Putamen (tissue), 1 donor: ENCODE measurements around the gene PTPRJ.

Experiments used
- DNase-seq: peaks from one replicate; pipeline ENCODE4 v3.0.0-alpha.2; 2016; ENCODE audit warnings: low spot score

PTPRJ gene

DNA sequence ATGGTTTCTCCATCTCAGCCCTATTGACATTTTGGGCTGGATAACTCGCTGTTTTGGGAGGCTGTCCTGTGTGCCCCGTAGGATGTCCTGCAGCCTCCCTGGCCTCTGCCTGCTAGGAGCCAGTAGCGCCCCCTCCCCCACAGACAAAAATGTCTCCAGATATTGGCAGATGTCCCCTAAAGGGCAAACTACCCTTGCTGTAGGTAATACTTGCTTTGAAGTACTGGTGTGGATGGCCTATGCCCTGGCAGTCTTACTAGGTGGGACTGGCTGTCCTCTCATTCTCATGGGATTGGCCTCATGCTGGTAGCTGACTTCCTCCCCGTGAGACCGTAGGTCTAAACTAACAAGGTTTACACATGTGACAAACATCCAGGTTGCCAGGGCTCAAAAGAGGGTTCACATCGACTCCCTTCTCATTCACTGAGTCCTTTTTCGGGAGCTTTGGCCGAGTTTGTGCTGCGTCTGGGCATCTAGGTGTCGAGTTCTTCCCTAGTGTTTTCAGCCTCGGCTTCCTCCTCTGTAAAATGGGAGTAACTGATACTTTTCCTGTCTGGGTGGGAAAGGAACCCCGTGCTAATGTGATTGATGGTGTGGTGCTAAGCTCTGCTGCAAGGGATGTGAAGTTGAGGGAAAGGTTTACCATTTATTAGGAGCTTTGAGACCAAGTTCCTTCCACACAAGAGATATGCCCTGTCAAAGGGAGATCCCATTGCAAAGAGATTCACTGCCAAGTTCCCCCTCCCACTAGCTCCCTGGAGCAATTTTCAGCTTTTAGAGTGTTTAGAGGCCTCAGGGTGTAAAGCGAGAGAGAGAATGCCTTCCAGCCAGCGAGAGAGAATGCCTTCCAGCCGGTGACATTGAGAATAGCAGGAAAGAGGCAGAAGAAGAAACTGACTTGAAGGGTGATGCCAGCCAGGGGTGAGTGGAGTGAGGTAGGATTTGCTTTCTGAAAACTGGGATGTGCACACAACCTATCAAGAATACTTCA is 17.0 kb downstream of the PTPRJ start:
- no peak for DNase-seq

DNA sequence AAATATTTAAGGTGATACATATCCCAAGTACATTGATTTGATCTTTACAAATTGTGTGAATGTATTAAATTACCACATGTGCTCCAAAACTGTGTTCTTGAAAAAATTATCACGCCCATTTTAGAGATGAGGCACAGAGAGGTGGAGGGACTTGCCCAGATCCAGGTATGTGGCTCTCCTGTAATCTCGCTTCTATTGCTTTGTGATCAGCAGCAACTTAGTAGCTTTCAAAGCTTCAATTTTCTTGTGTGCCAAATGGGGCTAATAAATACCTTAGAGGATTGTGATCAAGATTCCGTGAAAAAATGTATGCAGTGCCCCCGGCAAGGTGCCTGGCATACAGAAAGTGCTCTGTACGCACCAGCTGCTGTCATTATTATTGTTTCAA is 18.0 kb downstream of the PTPRJ start:
- DNase-seq: no peak

DNA sequence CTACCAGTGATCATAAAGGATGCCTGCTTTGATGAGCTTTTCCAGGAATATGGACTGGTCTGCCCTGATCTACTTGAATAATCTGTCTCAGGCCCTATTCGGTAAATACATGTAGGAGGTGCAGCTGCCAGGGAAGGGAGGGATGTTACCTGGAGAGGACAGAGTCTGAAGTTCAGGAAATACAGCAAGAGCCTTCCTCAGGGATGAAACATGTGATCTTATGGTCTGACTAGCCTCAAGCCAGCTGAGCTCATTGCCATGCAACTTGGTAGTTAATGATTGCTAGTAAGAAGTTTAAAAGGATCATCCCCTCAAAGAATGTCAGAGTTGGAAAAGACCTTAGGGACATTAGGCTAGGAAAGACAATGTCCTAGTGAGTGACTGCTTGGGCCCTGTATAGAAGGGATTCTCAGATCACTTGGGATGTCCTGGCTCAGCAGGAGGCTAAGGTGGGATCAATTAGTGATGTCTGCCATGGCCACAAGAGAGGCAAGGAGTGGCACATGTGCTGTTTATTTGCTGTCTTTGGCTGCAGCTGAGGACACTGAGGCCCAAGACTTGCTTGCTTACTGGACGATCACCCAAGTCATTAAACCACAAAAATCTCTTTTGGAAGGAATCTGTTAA is 18.5 kb downstream of the PTPRJ start:
- no peak for DNase-seq

DNA sequence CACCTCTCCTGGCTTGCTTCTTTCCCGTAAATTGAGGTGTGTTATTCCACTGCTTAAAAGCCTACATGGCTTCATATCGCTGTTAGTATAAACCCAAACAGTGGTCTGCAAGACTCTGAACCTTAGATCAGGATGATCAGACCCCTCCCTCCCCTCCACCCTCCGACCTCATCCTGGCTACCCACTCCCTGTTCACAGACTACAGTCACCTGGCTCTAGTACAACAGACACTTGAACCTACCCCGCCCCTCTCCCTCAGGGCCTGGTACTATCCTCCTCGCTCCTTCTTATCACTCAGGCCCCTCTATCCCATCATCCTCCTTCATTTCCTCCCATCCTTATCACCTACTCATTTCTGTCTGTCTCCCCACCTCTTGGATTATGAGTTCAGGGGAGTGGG is 20.1 kb downstream of the PTPRJ start:
- no peak for DNase-seq

DNA sequence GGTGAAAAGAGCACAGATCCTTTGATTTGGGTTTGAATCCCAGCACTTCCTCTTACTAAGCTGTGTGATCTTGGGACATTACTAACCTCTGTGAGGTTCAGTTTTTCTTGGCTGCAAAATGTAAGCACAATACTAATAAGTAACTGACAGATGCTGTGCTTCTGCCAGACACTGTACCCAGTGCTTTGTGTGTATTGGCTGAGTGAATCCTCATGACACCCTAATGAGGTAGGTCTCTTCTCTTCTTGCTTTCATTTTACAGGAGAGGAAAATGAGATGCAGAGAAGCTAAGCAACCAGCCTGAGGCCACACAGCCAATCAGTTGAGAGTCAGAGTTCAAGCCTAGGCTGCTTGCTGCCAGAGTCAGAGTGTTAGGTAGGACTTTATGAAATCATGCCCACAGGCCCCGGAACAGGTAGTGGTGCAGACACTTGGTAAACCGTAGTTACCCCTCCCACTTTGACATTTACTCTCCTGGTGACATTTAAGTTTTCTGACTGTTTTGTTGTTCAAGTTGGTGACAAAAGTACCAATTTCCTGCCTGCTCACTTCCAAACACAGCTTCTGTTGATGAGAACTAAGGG is 21.2 kb downstream of the PTPRJ start:
- no peak for DNase-seq

DNA sequence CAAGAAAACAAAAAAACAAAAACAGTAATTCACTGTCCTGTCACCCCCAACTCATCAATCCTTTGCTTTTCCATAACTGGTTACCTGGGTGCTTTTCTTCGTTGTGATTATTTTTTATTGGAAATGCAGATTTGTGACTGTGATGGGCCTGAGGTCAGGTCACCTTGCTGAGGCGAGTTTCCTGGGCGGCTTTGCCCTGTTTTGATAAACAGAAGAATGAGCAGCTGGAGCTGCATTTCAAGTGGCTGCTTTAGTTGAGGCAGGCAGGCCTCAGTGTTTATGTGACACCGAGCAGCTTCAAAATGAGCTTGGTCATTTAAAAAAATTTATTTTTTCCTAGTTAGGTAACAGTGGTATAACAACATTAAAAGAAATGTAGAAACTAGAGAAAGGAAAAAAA is 22.2 kb downstream of the PTPRJ start:
- no peak for DNase-seq

DNA sequence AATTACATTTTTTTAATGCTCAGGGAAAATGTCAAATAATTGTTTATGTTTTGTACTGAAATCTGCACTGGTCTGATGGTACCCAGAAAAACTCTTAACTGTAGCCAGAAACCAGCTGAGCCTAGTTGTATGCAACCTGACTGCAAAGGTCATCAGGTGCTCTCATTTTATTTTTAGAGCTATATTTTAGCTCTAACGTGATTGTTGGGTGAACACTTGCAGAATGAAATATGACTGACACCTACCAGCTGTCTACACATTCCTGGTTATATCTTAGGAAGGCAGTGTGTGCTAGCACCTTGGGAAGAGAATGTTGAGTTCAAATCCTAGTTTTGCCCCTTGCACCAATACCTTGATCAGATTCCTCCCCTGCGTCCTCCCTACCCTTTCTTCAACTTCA is 23.6 kb downstream of the PTPRJ start:
- no peak for DNase-seq

DNA sequence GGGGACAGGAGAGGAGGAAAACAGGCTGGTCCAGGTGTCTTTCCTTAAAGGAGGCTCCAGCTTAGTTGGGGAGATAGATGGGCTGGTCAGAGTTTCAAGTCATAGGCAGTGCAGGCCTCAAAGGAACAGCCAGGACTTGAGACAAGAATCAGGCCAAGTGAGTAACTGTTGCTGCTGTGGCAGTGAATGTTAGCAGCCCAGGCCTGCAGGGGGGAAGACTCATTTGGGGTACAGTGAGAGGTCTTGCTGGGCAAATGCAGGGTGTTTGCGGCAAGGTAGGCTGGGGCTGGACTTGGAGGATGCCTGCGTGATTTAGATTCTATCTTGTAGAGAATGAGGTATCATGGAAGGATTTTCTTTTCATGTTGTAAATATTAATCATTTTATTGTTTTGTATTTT is 24.1 kb downstream of the PTPRJ start:
- DNase-seq: no peak

DNA sequence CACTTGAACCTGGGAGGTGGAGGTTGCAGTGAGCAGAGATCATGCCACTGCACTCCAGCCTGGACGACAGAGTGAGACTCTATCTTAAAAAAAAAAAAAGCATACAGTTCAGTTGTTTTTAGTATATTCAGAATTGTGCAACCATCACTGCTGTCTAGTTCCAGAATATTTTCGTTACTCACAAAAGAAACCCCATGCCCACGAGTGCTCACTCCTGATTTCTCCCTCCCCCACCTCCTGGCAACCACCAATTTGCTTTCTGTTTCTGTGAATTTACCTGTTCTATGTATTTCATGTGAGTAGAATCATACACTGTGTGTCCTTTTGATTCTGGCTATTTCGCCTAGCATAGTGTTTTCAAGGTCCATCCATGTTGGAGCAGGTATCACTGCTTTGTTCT is 24.8 kb downstream of the PTPRJ start:
- DNase-seq: no peak

DNA sequence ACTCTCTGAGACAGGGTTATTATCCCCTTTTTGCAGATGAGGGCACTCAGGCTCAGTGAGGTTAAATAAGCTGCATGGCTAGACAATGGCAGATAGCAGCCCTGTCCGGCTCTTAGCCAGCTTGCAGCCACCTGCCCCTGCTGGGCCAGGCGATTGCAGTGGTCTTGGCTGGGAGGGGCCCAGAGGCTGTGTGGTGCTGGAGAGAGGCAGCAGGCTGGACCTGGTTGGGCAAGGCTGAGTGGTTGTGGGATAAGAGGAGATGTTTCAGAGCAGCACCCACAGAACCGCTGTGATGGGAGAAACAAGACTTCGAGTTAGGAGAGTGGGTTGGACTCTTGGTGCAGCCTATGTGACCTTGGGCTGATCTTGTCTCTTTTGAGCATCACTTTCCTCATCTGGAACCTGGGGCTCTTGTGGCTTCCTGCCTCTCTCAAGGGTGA is 25.5 kb downstream of the PTPRJ start:
- no peak for DNase-seq

DNA sequence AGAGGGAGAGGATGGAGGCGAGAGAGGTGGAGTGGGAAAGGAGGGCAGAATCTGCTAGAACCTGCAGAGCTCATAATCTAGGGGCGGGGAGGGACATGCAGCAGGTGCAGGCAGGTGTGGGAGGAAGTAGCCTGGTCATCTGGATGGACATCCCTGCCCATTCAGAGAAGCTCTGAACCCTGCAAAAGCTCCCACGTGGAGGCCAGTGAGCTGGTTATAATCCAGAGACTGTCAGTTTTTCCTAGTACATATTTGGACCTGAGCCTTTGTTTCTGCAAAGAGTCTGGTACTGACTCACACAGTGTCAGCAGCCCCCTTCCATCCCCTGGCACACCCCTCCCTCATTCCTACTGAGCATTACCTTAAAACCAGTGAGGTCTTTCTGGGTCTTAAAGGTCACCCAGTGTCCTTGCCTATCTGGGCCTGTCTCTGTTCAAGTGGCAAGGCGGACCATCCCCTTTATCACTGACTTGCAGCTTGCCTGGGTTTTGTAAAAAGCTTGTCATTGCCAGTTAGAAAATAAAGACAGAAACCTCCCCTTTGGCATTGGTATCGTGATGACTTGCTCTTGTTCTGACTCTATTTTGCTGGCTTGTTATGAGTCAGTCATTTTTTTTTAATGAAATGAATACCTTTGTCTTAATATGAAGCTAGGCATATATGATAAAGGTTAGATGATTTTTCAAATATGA is 26.1 kb downstream of the PTPRJ start:
- no peak for DNase-seq

DNA sequence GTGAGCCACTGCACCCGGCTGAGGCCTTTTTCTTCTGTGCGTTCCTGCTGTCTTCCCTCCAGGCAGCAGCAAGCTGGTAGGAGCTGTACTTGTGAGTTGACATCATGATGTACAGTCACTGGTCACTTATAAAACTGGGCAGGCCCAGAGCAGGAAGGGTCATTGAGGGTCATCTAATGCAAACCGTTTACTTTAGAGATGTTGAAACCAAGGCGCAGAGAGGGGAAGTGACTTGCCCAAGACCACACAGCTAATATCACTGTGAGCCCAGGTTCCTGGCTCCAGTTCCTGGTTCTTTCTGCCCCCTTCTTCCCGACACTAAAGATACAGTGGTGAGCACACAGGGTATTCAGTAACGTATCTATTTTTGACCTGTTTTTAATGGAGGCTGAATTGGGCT is 27.3 kb downstream of the PTPRJ start:
- DNase-seq: no peak

DNA sequence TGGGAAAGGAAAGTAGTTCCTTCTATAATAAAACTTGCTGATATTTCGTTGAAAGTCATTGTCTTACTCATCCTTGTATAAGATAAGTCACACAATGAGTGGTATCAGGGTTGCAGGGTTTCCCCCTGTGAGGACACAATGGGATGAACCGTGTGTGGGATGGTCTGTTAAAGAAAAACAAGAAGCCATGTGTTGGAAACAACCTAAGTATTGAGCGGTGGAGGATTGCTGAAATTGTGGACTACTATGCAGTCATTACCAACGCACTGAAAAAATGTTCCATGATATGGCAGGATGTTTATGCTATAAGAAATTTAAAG is 28.6 kb downstream of the PTPRJ start:
- DNase-seq: no peak

DNA sequence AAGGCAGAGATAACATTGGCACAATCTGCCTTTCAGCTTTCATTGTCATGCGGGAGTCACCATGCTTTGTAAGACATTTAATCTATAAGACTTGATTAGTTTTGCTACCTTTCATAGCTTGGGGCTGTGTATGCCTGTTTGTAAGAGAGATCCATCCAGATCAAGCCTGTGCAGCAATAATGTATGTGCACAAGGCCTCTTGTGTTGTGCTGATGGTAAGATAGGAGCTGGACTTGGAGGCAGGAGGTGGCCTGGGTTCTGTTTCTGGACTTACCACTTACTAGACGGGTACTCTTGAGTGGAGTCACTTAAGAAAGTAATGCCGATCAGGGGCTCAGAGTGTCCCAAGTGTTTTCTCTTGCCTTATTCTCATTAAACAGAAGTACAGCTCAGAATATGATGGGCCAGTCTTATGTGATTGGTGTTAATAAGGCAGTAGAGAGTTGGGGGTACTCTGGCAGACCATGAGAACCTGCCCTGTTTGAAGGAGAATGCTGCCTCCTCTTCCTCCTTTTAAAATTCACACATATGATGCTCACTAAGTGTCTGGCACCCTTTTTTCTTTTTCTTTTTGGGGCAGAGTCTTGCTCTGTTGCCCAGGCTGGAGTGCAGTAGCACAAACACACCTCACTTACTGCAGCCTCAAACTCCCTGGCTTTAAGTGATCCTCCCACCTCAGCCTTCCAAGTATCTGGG is 30.9 kb downstream of the PTPRJ start:
- no peak for DNase-seq

DNA sequence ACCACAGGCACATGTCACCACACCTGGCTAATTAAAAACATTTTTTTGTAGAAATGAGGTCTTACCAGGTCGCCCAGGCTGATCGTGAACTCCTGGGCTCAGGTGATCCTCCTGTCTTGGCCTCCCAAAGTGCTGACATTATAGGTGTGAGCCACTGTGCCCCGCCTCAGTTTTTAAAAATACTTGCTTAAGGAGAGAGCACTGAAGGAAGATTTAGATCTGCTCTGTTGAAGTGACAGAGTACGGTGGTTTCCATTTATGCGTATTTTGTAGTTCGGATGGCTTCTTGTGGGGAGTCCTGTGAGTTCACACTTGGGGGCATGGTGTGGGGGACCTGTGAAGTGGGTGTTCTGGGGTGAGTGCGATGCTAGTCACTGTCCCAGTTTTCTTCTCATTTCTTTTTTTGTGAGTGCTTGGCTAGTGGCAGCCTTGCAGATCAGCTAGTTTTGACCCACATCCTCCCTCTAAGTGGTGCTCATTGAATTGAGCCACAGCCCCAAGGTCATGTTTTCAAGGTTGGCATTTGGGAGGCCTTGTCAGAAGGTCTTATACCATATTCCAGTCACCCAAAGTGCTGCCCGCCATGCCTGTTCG is 31.5 kb downstream of the PTPRJ start:
- no peak for DNase-seq

DNA sequence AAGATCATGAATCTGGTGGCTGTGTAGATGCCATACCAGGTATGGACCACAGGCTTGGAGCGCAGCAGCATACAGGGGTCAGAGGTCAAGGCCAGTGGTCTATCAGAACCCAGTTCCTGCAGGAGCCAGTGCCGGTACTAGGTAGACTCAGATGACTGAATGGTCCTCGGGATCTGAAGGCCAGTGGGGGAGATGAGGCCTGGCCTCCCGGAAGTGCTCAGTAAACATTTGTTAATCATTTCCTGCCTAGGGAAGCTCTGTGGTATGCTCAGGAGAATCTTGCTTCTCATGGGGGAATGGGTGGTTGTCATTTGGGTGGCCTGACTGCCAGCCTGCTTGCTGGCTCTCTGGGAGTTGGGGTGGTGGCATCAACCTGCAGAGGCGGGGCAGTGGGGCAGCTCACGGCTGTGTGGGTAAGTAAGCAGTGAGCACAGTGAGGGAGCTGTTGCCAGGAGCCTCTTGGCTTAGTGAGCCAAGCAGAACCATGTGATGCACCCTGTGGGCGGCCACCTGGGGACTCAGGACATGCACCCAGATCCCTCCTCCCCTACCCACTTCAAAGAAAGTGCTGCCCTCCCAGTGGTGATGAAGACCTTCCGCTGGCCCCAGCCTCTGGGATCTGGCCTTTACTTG is 33.0 kb downstream of the PTPRJ start:
- no peak for DNase-seq

DNA sequence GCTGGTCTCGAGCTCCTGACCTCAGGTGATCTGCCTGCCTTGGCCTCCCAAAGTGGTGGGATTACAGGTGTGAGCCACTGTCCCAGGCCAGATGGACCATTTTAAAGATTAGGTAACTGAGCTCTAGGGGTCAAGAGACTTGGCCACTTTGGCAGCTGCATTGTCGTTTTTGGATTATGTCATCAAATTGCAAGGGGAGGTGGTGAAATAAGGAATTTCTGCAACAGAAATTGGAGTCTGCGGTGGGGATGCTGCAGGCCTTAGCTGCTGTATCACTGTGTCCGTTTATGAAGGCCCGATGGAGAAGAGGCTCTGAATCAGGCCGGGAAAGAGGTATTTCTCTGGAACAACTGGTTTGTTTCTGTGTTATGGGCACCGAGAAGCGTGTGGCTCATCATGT is 34.6 kb downstream of the PTPRJ start:
- no peak for DNase-seq

DNA sequence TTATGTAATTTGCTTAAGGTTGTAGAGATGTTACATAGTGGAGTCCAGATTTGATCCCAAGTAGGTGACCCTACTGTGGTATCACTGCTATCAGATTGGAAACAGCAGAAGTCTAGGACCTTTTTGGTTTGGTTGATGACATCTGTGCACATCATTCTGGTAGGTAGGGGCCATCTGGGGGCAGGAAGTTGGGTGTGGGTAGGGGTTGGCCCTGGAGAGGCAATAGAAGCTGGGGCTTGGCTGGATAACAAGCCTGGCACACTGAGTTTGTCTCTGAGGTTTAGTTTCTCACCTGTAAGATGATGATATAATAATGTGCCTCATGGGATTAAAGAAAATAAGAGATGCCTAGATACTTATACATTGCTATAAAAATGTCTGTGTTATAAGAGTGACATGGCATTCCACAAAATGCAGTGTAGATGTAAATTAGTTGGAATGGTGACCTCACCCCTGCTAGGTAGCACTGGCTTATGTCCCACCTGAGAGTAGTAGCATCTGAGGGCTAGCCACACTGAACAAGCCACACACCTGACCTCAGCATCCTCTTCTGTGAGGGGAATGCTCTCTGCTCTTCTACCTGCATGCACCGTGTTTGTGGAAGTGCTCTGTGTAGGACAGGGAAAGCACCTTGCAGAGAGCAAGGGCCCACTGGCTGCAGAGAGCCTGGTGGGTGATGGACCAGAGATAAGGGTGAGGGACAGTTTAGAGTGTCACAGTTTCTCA is 36.9 kb downstream of the PTPRJ start:
- DNase-seq: no peak

DNA sequence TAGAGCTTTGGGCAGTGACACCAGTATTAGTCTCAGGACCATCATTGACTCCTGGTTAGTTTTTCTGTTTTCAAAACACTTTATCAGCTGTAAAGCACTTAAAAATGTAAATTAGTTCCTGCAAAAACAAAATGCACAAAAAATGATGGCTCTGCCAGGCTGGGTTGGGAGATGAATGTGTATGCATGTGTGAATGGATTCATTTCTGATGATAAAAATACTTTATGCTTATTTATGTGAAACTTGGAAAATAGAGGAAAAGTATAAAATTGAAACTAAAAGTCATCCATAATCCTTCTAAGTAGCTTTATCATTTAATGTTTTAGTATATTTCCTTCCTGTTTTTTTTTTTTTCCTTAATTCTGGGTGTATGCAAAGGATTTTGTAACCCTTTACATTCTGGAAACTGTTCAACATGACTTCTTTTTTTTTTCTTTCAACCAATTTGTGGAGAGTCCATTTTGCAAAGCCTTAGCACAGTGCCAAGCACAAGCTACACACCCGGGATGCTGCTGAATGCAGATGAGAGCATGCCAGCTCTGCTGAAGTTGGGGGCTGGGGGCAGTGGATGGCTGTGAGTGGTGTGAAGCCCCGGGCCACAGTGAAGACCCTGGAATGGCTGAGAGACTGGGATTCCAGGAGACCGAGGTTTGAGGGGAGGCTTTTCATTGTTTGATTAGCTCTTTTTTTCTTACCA is 37.6 kb downstream of the PTPRJ start:
- DNase-seq: no peak
